ENCODE measurements around the gene ZNF135.

ZNF135 gene

DNA sequence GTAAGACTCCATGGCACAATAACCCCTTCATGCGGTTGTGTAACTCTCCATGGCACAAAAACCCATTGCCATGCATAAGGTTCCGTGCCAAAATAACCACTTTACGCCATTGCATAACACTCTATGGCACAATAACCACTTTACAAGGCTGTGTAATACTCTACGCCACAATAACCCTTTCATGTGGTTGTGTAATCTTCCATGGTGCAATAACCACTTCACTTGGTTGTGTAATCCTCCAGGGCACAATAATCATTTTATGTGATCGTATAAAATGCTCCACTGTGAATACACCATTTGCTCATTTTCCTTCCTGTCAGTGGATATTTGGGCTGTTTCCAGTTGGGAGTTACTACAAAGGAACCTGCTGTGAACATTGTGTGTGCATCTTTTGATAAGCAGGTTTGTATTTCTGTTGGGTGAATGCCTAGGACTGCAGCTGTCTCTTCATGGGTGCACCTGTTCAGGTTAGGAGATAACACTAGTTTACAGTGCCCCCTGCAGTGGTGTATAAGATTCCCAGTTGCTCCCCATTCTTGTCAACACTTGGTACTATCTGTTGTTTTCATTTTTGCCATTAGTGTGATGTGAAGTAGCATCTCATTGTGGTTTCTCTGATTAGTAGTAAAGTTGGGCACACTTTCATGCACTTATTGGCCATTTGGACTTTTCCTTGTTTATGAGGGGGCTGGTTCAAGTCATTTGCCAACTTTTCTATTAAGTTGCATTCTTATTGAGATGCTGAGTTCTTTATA lies 60.1 kb downstream of the ZNF135 start:
- H4K20me1 ChIP-seq (ENCODE audit: insufficient read depth), result no peaks in the 10 kb centered on the region
- no peak overlapping the region for H3K4me3 ChIP-seq (IDR thresholded peaks at IDR 0.05; ENCODE audit: insufficient read depth, low read depth, low read length)
- TF ChIP-seq CTCF (conservative IDR thresholded peaks at IDR 0.05; ENCODE audit: low read depth, low read length), result no peak
- H3K79me2 ChIP-seq (ENCODE audit: insufficient read depth, low read depth), result no peaks in the 10 kb centered on the region
- no peaks in the 10 kb centered on the region; the same call in 1 of the 2 replicates for H3K27me3 ChIP-seq (ENCODE audit: insufficient read depth, low read depth)
- no peaks in the 10 kb centered on the region for H3K36me3 ChIP-seq (ENCODE audit: insufficient read depth)
- H3K4me1 ChIP-seq (ENCODE audit: low read depth, poor library complexity, severe bottlenecking), result no peaks in the 10 kb centered on the region
- no peak overlapping the region for H3K27ac ChIP-seq
- H3K9ac ChIP-seq, result no peak overlapping the region
- H2AFZ ChIP-seq (ENCODE audit: low read depth), result no peak overlapping the region
- H3K4me2 ChIP-seq, result no peak overlapping the region

Data from KMS-11 (cell line).